MM.1S (cell line): Measurements from ENCODE around the gene IL22.
"Not testable (repeated sequence)": the region's sequence is repeated elsewhere in the genome, so short reads cannot be mapped to it uniquely, and the experiment has no call there.

Experiments used
- DNase-seq: peaks from one replicate; pipeline ENCODE4 v3.0.0-alpha.2; 2015
- H2AFZ ChIP-seq: fragments of 300-600 bp; sonication (generic); 2 replicates; pipeline ENCODE4 v1.6.0; 2016; ENCODE audit warnings: antibody characterized with exemption, low read length
- H3F3A ChIP-seq: fragments of 300-600 bp; sonication (generic); 2 replicates; pipeline ENCODE4 v1.6.1; 2016; ENCODE audit warnings: mild to moderate bottlenecking, antibody characterized with exemption, low read length, moderate library complexity, mixed read lengths; ENCODE audit not compliant: insufficient read depth
- H3K27ac ChIP-seq: fragments of 300-600 bp; sonication (generic); 2 replicates; pipeline ENCODE4 v1.5.1; 2016; ENCODE audit warnings: mild to moderate bottlenecking, low read length
- H3K27me3 ChIP-seq: fragments of 300-600 bp; sonication (generic); replicated peaks from 2 replicates; pipeline ENCODE4 v1.6.0; 2016; ENCODE audit warnings: low read length; ENCODE audit not compliant: insufficient read depth
- H3K36me3 ChIP-seq: fragments of 300-600 bp; sonication (generic); replicated peaks from 2 replicates; pipeline ENCODE4 v1.6.1; 2016; ENCODE audit warnings: mild to moderate bottlenecking, low read length, mixed read lengths; ENCODE audit not compliant: insufficient read depth
- H3K4me1 ChIP-seq: fragments of 300-600 bp; sonication (generic); 2 replicates; pipeline ENCODE4 v1.6.1; 2016; ENCODE audit warnings: low read length, mixed read lengths
- H3K4me2 ChIP-seq: fragments of 300-600 bp; sonication (generic); 2 replicates; pipeline ENCODE4 v1.6.0; 2016; ENCODE audit warnings: low read depth, low read length
- H3K4me3 ChIP-seq: fragments of 300-600 bp; sonication (generic); 2 replicates; pipeline ENCODE4 v1.5.1; 2016; ENCODE audit warnings: low read length, mixed read lengths
- H3K79me2 ChIP-seq: fragments of 300-600 bp; sonication (generic); 2 replicates; pipeline ENCODE4 v1.6.1; 2016; ENCODE audit warnings: mixed run types, low read length, mixed read lengths
- H3K9ac ChIP-seq: fragments of 300-600 bp; sonication (generic); 2 replicates; pipeline ENCODE4 v1.6.1; 2016; ENCODE audit warnings: low read length, mixed read lengths
- H3K9me2 ChIP-seq: fragments of 300-600 bp; sonication (generic); replicated peaks from 2 replicates; pipeline ENCODE4 v1.6.1; 2016; ENCODE audit warnings: mild to moderate bottlenecking, low read length, mixed read lengths; ENCODE audit not compliant: insufficient read depth
- H3K9me3 ChIP-seq: fragments of 300-600 bp; sonication (generic); replicated peaks from 2 replicates; pipeline ENCODE4 v1.6.1; 2016; ENCODE audit warnings: mild to moderate bottlenecking, low read length, mixed read lengths; ENCODE audit not compliant: insufficient read depth
- H4K20me1 ChIP-seq: fragments of 300-600 bp; sonication (generic); 2 replicates; pipeline ENCODE4 v1.6.1; 2016; ENCODE audit warnings: mild to moderate bottlenecking, low read length, moderate library complexity, mixed read lengths; ENCODE audit not compliant: insufficient read depth
- EZH2 ChIP-seq: fragments of 300-600 bp; sonication (generic); optimal IDR thresholded peaks from 2 replicates; pipeline ENCODE3; 2017; ENCODE audit warnings: low read depth, mild to moderate bottlenecking, antibody characterized with exemption, low read length, mixed read lengths
- EZH2phosphoT487 ChIP-seq: fragments of 300-600 bp; sonication (generic); IDR thresholded peaks from 2 replicates; pipeline ENCODE4 v1.6.1; 2018; ENCODE audit warnings: antibody characterized with exemption, low read length
- TF ChIP-seq, protein P1 (sequence below): fragments of 300-600 bp; sonication (generic); IDR thresholded peaks from 2 replicates; pipeline ENCODE4 v1.5.1; 2016; ENCODE audit warnings: antibody characterized with exemption, low read length, mixed read lengths

The IL22 gene

DNA sequence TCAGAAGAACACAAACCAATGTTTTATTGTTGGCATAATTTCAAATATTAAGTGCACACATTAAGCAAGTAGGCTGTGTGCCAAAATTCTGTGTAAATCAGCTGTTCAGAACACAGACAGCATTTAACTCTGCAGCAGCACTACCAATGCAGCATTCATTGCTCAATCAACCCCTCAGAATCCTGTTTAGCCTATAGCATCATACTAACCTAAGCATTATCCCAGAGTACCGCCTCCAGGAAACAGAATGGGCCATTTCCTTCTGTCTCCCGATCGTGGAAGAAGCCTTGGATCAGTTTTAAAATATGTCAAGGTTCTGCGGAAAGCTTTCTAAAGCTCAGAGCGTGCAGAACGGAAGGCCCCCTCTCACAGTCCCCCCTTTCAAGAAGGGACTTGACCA, 31.1 kb downstream of the IL22 start:
- Histone ChIP-seq H3K9me3 (no peaks in the 10 kb centered on the region), H3K27me3 (no peaks in the 10 kb centered on the region), H3K9me2 (no peaks in the 10 kb centered on the region), H3F3A (no peaks in the 10 kb centered on the region), H4K20me1 (no peaks in the 10 kb centered on the region), H3K9ac (no peak overlapping the region), H3K79me2 (no peaks in the 10 kb centered on the region), H3K4me1 (0 out of 2 replicates have a peak, but pooled peaks cover 3% of the 10 kb centered on the region), H2AFZ (no peak overlapping the region), H3K27ac (no peak overlapping the region), H3K4me3 (no peak overlapping the region), H3K4me2 (no peak overlapping the region), H3K36me3 (no peaks in the 10 kb centered on the region)
- DNase-seq, result no peak
- TF ChIP-seq EZH2phosphoT487, result no peak

DNA sequence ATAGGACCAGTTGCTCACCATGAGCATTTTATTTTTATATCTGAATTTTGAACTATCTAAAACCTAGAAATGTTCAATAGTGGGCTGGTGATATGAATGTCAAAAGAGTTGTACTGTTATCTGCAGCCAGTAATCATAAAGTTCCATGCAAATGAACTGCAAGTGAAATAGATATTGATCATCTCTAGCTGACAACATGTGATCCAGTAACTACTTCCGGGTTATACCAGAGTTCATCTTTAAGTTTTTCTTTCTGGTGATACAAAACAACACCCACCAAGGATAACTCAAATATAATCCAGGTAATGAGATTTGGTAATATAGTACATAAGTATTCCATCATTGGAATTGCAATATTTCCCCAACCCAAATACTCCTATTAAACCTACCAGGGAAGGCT, 31.9 kb downstream of the IL22 start:
- Histone ChIP-seq H3K79me2 (no peaks in the 10 kb centered on the region), H3F3A (no peaks in the 10 kb centered on the region), H3K27ac (no peak overlapping the region), H3K36me3 (no peaks in the 10 kb centered on the region), H2AFZ (no peak overlapping the region), H3K4me2 (no peak overlapping the region), H3K9me2 (no peaks in the 10 kb centered on the region), H3K9me3 (no peaks in the 10 kb centered on the region), H4K20me1 (no peaks in the 10 kb centered on the region), H3K9ac (no peak overlapping the region), H3K4me1 (0 out of 2 replicates have a peak, but pooled peaks cover 3% of the 10 kb centered on the region), H3K27me3 (no peaks in the 10 kb centered on the region), H3K4me3 (no peak overlapping the region)
- DNase-seq, result no peak
- TF ChIP-seq EZH2phosphoT487 (no peak), EZH2 (no peak)
- TF ChIP-seq, protein P1, sequence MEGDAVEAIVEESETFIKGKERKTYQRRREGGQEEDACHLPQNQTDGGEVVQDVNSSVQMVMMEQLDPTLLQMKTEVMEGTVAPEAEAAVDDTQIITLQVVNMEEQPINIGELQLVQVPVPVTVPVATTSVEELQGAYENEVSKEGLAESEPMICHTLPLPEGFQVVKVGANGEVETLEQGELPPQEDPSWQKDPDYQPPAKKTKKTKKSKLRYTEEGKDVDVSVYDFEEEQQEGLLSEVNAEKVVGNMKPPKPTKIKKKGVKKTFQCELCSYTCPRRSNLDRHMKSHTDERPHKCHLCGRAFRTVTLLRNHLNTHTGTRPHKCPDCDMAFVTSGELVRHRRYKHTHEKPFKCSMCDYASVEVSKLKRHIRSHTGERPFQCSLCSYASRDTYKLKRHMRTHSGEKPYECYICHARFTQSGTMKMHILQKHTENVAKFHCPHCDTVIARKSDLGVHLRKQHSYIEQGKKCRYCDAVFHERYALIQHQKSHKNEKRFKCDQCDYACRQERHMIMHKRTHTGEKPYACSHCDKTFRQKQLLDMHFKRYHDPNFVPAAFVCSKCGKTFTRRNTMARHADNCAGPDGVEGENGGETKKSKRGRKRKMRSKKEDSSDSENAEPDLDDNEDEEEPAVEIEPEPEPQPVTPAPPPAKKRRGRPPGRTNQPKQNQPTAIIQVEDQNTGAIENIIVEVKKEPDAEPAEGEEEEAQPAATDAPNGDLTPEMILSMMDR, result no peak

DNA sequence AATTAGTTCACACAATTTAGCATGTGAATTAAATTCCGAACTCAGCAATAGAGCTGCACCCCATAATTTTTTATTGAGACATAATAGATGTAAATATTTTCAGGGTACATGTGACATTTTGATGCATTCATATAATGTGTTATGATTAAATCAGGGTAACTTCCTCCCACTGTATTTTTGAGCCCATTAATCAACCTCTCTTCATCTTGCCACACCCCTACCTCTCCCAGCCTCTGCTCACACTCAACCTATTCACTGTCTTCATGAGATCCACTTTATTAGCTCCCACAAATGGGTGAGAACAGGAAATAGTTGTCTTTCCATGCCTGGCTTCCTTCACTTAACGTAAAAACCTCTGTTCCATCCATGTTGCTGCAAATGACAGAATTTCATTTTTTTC, 42.5 kb downstream of the IL22 start:
- Histone ChIP-seq H2AFZ (no peak overlapping the region), H3K27me3 (no peaks in the 10 kb centered on the region)
- TF ChIP-seq, protein P1, result no peak
- TF ChIP-seq EZH2phosphoT487 (no peak), EZH2 (no peak)

DNA sequence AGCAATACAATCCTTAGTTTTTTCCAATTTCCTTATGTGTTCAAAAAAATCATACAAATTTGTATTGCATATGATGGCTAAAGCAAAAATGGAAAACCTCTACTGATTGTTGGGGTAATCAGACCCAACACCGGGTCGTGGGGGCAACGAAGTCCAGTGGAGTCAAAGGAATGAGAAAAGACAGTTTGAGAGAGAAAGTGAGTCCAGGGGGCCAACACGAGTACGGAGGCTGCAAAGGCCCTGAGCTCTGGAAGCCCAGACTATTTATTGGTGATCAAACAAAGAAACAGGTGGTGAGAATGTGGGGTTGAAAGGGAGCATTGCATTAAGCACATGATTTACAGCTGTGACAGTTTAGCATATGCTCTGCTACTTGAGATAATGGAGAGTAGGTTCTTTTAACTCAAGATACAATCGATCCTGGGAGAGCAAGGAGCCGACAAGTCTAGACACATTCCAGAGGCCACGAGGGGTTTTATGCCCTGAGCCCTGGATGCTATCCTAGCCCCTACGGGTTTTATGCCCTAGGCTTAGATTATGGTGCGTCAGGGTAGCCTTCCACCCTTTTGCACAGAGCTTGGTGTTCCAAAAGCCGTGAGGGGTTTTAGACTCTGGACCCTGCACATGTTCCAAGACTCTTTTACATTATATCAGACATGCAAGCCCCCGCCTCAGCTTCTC, 44.2 kb downstream of the IL22 start:
- H2AFZ ChIP-seq, H4K20me1 ChIP-seq, H3K79me2 ChIP-seq, H3F3A ChIP-seq, H3K27me3 ChIP-seq, H3K27ac ChIP-seq, H3K9ac ChIP-seq, H3K9me2 ChIP-seq, H3K4me2 ChIP-seq, H3K9me3 ChIP-seq, H3K4me3 ChIP-seq, H3K4me1 ChIP-seq, DNase-seq, H3K36me3 ChIP-seq: not testable (repeated sequence)

More for the DNA sequence above, 42.5 kb downstream of the IL22 start:
- Histone ChIP-seq H3K79me2 (no peaks in the 10 kb centered on the region), H4K20me1 (no peaks in the 10 kb centered on the region), H3K27ac (no peak overlapping the region), H3K9me3 (no peaks in the 10 kb centered on the region), H3K36me3 (no peaks in the 10 kb centered on the region), H3K9me2 (no peaks in the 10 kb centered on the region), H3K4me2 (no peak overlapping the region), H3K4me3 (no peak overlapping the region), H3F3A (no peaks in the 10 kb centered on the region), H3K4me1 (no peaks in the 10 kb centered on the region), H3K9ac (no peak overlapping the region)
- DNase-seq, result no peak
